OCI-LY1 (cell line): ENCODE measurements around the gene RNU1-1.
"Not testable (repeated sequence)": the region's sequence is repeated elsewhere in the genome, so short reads cannot be mapped to it uniquely, and the experiment has no call there.

Experiments used
- CTCF ChIP-seq: fragments of 200-600 bp; sonication (generic), shearing (Covaris generic); IDR thresholded peaks from 2 replicates; pipeline ENCODE4 v1.5.1; 2017; ENCODE audit warnings: mild to moderate bottlenecking, antibody characterized with exemption, low read length, moderate library complexity, mixed read lengths
- EZH2 ChIP-seq: fragments of 200-600 bp; sonication (generic), shearing (Covaris generic); IDR thresholded peaks from 2 replicates; pipeline ENCODE4 v1.8.0; 2017; ENCODE audit warnings: borderline replicate concordance, mixed run types, mild to moderate bottlenecking, antibody characterized with exemption, low read length, moderate library complexity, mixed read lengths

GRCh38 chr1:16483146-16483545 lies 30.9 kb downstream of the RNU1-1 start:
- TF ChIP-seq CTCF, EZH2: not testable (repeated sequence)
